Mesenchymal stem cell (in vitro differentiated cells and primary cell): ENCODE measurements around the gene PDE11A.
"Not testable (repeated sequence)": the region's sequence is repeated elsewhere in the genome, so short reads cannot be mapped to it uniquely, and the experiment has no call there.

Experiments
- DNase-seq: peaks from one replicate; pipeline ENCODE4 v3.0.0-alpha.2; 2013
- H2AFZ ChIP-seq: one replicate; pipeline ENCODE4 v1.6.1; 2013; ENCODE audit warnings: low read depth, mild to moderate bottlenecking, control low read depth, inconsistent platforms, low read length, moderate library complexity
- H2AK5ac ChIP-seq: 2 replicates; pipeline ENCODE4 v1.6.1; 2013; ENCODE audit warnings: low read length, moderate library complexity, mild to moderate bottlenecking, inconsistent platforms; ENCODE audit not compliant: severe bottlenecking
- H2BK120ac ChIP-seq: one replicate; pipeline ENCODE4 v1.6.1; 2013; ENCODE audit warnings: low read depth, mild to moderate bottlenecking, inconsistent platforms, low read length, moderate library complexity
- H2BK12ac ChIP-seq, 2 experiments: one replicate each; pipeline ENCODE4 v1.6.1; 2013; ENCODE audit warnings: inconsistent platforms in 2 of 2, low read length in 2 of 2, mild to moderate bottlenecking in 2 of 2, moderate library complexity in 2 of 2, control low read depth in 1 of 2
- H2BK15ac ChIP-seq: one replicate; pipeline ENCODE4 v1.6.1; 2013; ENCODE audit warnings: mild to moderate bottlenecking, low read depth, inconsistent platforms; ENCODE audit not compliant: poor library complexity, severe bottlenecking
- H2BK5ac ChIP-seq: 2 replicates; pipeline ENCODE4 v1.6.1; 2013; ENCODE audit warnings: low read depth, mild to moderate bottlenecking, low read length, control low read depth, inconsistent platforms; ENCODE audit not compliant: poor library complexity, severe bottlenecking
- H3K14ac ChIP-seq, 2 experiments: one replicate each; pipeline ENCODE4 v1.6.1; 2013; ENCODE audit warnings: inconsistent platforms in 2 of 2, low read length in 2 of 2, control low read depth in 1 of 2, mild to moderate bottlenecking in 1 of 2, moderate library complexity in 1 of 2
- H3K18ac ChIP-seq, 2 experiments: one replicate each; pipeline ENCODE4 v1.6.1; 2013; ENCODE audit warnings: inconsistent platforms in 2 of 2, low read length in 2 of 2, control low read depth in 1 of 2, low read depth in 1 of 2, mild to moderate bottlenecking in 1 of 2
- H3K23ac ChIP-seq, 2 experiments: one replicate each; pipeline ENCODE4 v1.6.1; 2013; ENCODE audit warnings: inconsistent platforms in 2 of 2, low read length in 2 of 2, mild to moderate bottlenecking in 2 of 2, moderate library complexity in 2 of 2, control low read depth in 1 of 2
- H3K27ac ChIP-seq: 2 replicates; pipeline ENCODE4 v1.5.1; 2013; ENCODE audit warnings: mild to moderate bottlenecking, moderate library complexity, low read length, control low read depth, inconsistent platforms; ENCODE audit not compliant: poor library complexity, severe bottlenecking
- H3K27me3 ChIP-seq, 2 experiments: 2 replicates each; pipeline versions ENCODE4 v1.6.1 to v1.7.0; 2013; ENCODE audit warnings: low read length in 2 of 2, mild to moderate bottlenecking in 2 of 2, moderate library complexity in 2 of 2, control low read depth in 1 of 2, inconsistent platforms in 1 of 2; ENCODE audit not compliant: control insufficient read depth in 1 of 2, insufficient read depth in 1 of 2
- H3K36me3 ChIP-seq, 2 experiments: 2 replicates each; pipeline versions ENCODE4 v1.6.1 to v1.7.0; 2013; ENCODE audit warnings: low read length in 2 of 2, control low read depth in 1 of 2, inconsistent platforms in 1 of 2, low read depth in 1 of 2, mild to moderate bottlenecking in 1 of 2; ENCODE audit not compliant: insufficient read depth in 2 of 2, control insufficient read depth in 1 of 2
- H3K4ac ChIP-seq, 2 experiments: one replicate each; pipeline ENCODE4 v1.6.1; 2013; ENCODE audit warnings: inconsistent platforms in 2 of 2, low read length in 2 of 2, mild to moderate bottlenecking in 2 of 2, moderate library complexity in 2 of 2, control low read depth in 1 of 2, low read depth in 1 of 2
- H3K4me1 ChIP-seq: 2 replicates; pipeline ENCODE4 v1.6.1; 2013; ENCODE audit warnings: low read depth, low read length, control low read depth; ENCODE audit not compliant: control insufficient read depth, insufficient read depth
- H3K4me2 ChIP-seq: 2 replicates; pipeline ENCODE4 v1.6.1; 2013; ENCODE audit warnings: low read length, mild to moderate bottlenecking, inconsistent platforms; ENCODE audit not compliant: poor library complexity, severe bottlenecking
- H3K4me3 ChIP-seq, 2 experiments: 2 replicates each; pipeline versions ENCODE4 v1.5.1 to v1.7.0; 2013; ENCODE audit warnings: low read length in 2 of 2, mild to moderate bottlenecking in 2 of 2, control low read depth in 1 of 2, low read depth in 1 of 2; ENCODE audit not compliant: insufficient read depth in 1 of 2
- H3K79me1 ChIP-seq: replicated peaks from 2 replicates; pipeline ENCODE4 v1.6.1; 2013; ENCODE audit warnings: mild to moderate bottlenecking, control low read depth, low read length, inconsistent platforms; ENCODE audit not compliant: poor library complexity, severe bottlenecking
- H3K9ac ChIP-seq: 2 replicates; pipeline ENCODE4 v1.7.0; 2013; ENCODE audit warnings: mild to moderate bottlenecking, low read length, moderate library complexity
- H3K9me3 ChIP-seq: 2 replicates; pipeline ENCODE4 v1.7.0; 2013; ENCODE audit warnings: mild to moderate bottlenecking, low read length; ENCODE audit not compliant: control insufficient read depth
- H4K8ac ChIP-seq: one replicate; pipeline ENCODE4 v1.6.1; 2013; ENCODE audit warnings: inconsistent platforms, mild to moderate bottlenecking, low read length, moderate library complexity
- H4K91ac ChIP-seq: one replicate; pipeline ENCODE4 v1.6.1; 2013; ENCODE audit warnings: mild to moderate bottlenecking, low read length, inconsistent platforms
- WGBS: methylation state at CpG from one replicate; pipeline ENCODE4 v1.1.7; 2013; ENCODE audit warnings: mixed read lengths; 5-methylcytosine and 5-hydroxymethylcytosine counted together

The PDE11A gene

DNA sequence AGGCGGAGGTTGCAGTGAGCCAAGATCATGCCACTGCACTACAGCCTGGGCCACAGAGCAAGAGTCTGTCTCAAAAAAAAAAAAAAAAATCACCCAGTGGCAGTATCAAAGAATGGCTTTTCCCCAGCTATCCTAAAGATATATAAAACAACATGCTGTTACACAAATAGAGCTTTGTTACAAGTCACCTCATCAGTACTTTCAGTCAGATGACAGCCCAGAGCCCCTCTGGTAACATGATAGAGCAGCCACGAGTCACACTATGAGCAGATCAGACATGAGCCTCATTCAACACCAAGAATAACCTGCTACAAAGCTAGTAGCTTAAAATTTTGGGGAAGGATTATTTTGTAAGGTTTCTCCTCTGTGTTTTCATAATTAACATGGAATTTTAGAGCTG lies 25.2 kb downstream of the PDE11A start:
- no peak for DNase-seq
- H3K9ac ChIP-seq = no peak overlapping the region
- H3K79me1 ChIP-seq = no peaks in the 10 kb centered on the region
- H3K14ac ChIP-seq = no peak overlapping the region
- no peak overlapping the region for H3K23ac ChIP-seq
- no peaks in the 10 kb centered on the region for H3K27me3 ChIP-seq
- no peaks in the 10 kb centered on the region for H3K4me1 ChIP-seq
- H3K4me3 ChIP-seq = no peak overlapping the region
- no peak overlapping the region for H3K27ac ChIP-seq
- no peak overlapping the region for H2BK120ac ChIP-seq
- H2BK12ac ChIP-seq = no peak overlapping the region
- H3K18ac ChIP-seq = no peak overlapping the region
- 88% methylated on average over 2 of the region's 2 CpGs for WGBS
- no peaks in the 10 kb centered on the region for H3K9me3 ChIP-seq
- no peak overlapping the region for H2AK5ac ChIP-seq
- H2BK5ac ChIP-seq = no peak overlapping the region
- H2BK15ac ChIP-seq = no peak overlapping the region
- H3K36me3 ChIP-seq = no peaks in the 10 kb centered on the region
- no peak overlapping the region for H3K4ac ChIP-seq
- no peak overlapping the region for H4K91ac ChIP-seq
- H3K4me2 ChIP-seq = no peak overlapping the region
- no peak overlapping the region for H4K8ac ChIP-seq
- no peak overlapping the region for H2AFZ ChIP-seq

DNA sequence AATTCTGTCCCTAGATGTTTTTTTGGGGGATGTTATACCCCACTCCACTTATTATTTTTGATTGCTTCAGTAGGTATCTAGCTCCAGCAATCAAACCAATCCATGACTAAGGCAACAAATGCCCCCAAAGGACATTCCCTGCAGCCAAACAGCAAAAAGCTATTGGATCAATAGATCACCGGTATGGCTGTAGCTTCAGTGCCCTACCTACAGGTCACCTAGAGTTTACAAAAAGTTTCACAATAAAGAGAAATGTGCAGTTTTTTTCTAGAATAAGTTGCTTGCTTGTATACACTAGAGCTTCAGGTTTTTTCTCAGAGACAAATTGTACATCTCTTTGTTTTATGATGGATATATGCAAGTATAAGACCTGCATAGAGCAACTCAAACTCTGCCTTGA lies 27.7 kb downstream of the PDE11A start:
- Histone ChIP-seq H3K9ac (no peak overlapping the region), H2BK5ac (no peak overlapping the region), H2BK15ac (no peak overlapping the region), H2BK120ac (no peak overlapping the region), H3K23ac (no peak overlapping the region), H3K4ac (no peak overlapping the region), H3K14ac (no peak overlapping the region), H2AK5ac (no peak overlapping the region), H4K8ac (no peak overlapping the region), H3K9me3 (no peaks in the 10 kb centered on the region), H3K79me1 (no peaks in the 10 kb centered on the region), H3K4me1 (no peaks in the 10 kb centered on the region), H3K18ac (no peak overlapping the region), H4K91ac (no peak overlapping the region), H3K27ac (no peak overlapping the region), H3K4me2 (no peak overlapping the region), H2BK12ac (no peak overlapping the region), H3K36me3 (no peaks in the 10 kb centered on the region), H2AFZ (no peak overlapping the region), H3K27me3 (no peaks in the 10 kb centered on the region), H3K4me3 (no peak overlapping the region)
- no CpG with 5 or more reads among the region's 1 CpG for WGBS
- no peak for DNase-seq

- H2BK5ac ChIP-seq = no peak overlapping the region
- no peak overlapping the region for H3K18ac ChIP-seq
- no peaks in the 10 kb centered on the region for H3K27me3 ChIP-seq
- H3K27ac ChIP-seq = no peak overlapping the region
- no peak overlapping the region for H3K4me2 ChIP-seq
- no CpG with 5 or more reads among the region's 1 CpG for WGBS
- no peak overlapping the region for H4K91ac ChIP-seq
- H2BK12ac ChIP-seq = no peak overlapping the region
- H4K8ac ChIP-seq = no peak overlapping the region
- no peak for DNase-seq
- no peak overlapping the region for H2AK5ac ChIP-seq
- no peak overlapping the region for H3K9ac ChIP-seq
- H3K23ac ChIP-seq = no peak overlapping the region
- H3K4me3 ChIP-seq = no peak overlapping the region
- no peak overlapping the region for H2BK15ac ChIP-seq
- no peaks in the 10 kb centered on the region for H3K9me3 ChIP-seq
- no peak overlapping the region for H3K14ac ChIP-seq
- H3K4ac ChIP-seq = no peak overlapping the region
- H2BK120ac ChIP-seq = no peak overlapping the region
- H3K79me1 ChIP-seq = no peaks in the 10 kb centered on the region
- H3K36me3 ChIP-seq = no peaks in the 10 kb centered on the region
- no peak overlapping the region for H2AFZ ChIP-seq
- H3K4me1 ChIP-seq = no peaks in the 10 kb centered on the region
These were observed 29.3 kb downstream of the PDE11A start for GRCh38 chr2:178043266-178043665.

DNA sequence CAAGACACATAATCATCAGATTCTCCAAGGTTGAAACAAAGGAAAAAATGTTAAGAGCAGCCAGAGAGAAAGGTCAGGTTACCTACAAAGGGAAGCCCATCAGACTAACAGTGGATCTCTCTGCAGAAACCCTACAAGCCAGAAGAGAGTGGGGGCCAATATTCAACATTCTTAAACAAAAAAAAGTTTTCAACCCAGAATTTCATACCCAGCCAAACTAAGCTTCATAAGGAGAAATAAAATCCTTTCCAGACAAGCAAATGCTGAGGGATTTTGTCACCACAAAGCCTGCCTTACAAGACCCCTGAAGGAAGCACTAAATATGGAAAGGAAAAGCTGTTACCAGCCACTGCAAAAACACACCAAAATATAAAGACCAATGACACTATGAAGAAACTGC lies 39.0 kb downstream of the PDE11A start:
- not testable (repeated sequence) for H3K36me3 ChIP-seq, H3K9me3 ChIP-seq, H3K4me1 ChIP-seq, H3K79me1 ChIP-seq, H4K8ac ChIP-seq, H3K4me2 ChIP-seq, H2AFZ ChIP-seq, H2AK5ac ChIP-seq, H3K27ac ChIP-seq, H4K91ac ChIP-seq, H2BK12ac ChIP-seq, H3K4me3 ChIP-seq, H2BK120ac ChIP-seq, H2BK5ac ChIP-seq, H3K27me3 ChIP-seq, H3K9ac ChIP-seq, H3K18ac ChIP-seq, H3K23ac ChIP-seq, H2BK15ac ChIP-seq, H3K4ac ChIP-seq, H3K14ac ChIP-seq, DNase-seq
